Duodenal mucosa (tissue), 2 donors: ENCODE measurements around the gene FBXO4.
"Not testable (repeated sequence)": the region's sequence is repeated elsewhere in the genome, so short reads cannot be mapped to it uniquely, and the experiment has no call there.

Experiments used
- H3K27ac ChIP-seq: one replicate; pipeline ENCODE4 v1.7.0; 2013; ENCODE audit warnings: low read depth, low read length
- H3K27me3 ChIP-seq, 2 donors: one replicate each; pipeline ENCODE4 v1.7.0; 2013; ENCODE audit warnings: low read length in 2 of 2, control low read depth in 1 of 2; ENCODE audit not compliant: insufficient read depth in 2 of 2, control insufficient read depth in 1 of 2
- H3K36me3 ChIP-seq, 2 donors: one replicate each; pipeline ENCODE4 v1.7.0; 2013; ENCODE audit warnings: low read length in 2 of 2, control low read depth in 1 of 2; ENCODE audit not compliant: insufficient read depth in 2 of 2, control insufficient read depth in 1 of 2
- H3K4me1 ChIP-seq, 2 donors: one replicate each; pipeline ENCODE4 v1.7.0; 2013; ENCODE audit warnings: low read length in 2 of 2, control low read depth in 1 of 2; ENCODE audit not compliant: insufficient read depth in 2 of 2, control insufficient read depth in 1 of 2
- H3K4me3 ChIP-seq, 2 donors: one replicate each; pipeline ENCODE4 v1.7.0; 2013; ENCODE audit warnings: low read length in 2 of 2, low read depth in 1 of 2
- H3K9ac ChIP-seq, 2 donors: one replicate each; pipeline ENCODE4 v1.7.0; 2013; ENCODE audit warnings: low read length in 2 of 2, low read depth in 1 of 2
- H3K9me3 ChIP-seq, 2 donors: one replicate each; pipeline ENCODE4 v1.7.0; 2013; ENCODE audit warnings: low read length in 2 of 2, control low read depth in 1 of 2; ENCODE audit not compliant: control insufficient read depth in 1 of 2

The FBXO4 gene

GRCh38 chr5:41973087-41973486 lies 48.0 kb downstream of the FBXO4 start:
- no peak overlapping the region for H3K4me3 ChIP-seq
- no peaks in the 10 kb centered on the region for H3K9me3 ChIP-seq
- H3K4me1 ChIP-seq = no peaks in the 10 kb centered on the region
- no peak overlapping the region for H3K9ac ChIP-seq
- H3K27me3 ChIP-seq = no peaks in the 10 kb centered on the region
- H3K36me3 ChIP-seq = no peaks in the 10 kb centered on the region
- H3K27ac ChIP-seq = no peak overlapping the region

GRCh38 chr5:41973887-41974286 lies 48.8 kb downstream of the FBXO4 start:
- H3K27ac ChIP-seq = no peak overlapping the region
- H3K27me3 ChIP-seq = no peaks in the 10 kb centered on the region
- no peaks in the 10 kb centered on the region for H3K9me3 ChIP-seq
- no peaks in the 10 kb centered on the region for H3K36me3 ChIP-seq
- no peak overlapping the region for H3K9ac ChIP-seq
- H3K4me1 ChIP-seq = no peaks in the 10 kb centered on the region
- H3K4me3 ChIP-seq = no peak overlapping the region

DNA sequence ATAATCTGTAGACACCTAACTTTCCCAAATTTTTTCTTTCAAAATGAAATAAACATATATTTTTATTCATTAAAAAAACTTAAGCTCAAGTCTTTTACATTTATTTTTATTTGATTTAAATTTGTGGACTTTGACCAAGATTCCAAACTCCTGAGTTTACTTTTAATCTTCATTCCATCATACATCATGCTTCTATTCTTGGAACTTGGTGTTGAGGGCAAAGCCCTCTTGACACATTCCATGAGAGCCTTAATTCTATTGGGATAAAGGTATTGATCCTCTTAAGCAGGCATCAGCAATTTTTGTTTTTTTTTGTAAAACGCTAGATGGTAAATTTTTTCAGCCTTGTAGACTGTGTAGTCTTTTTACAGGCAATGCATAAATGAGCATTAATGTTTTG lies 53.6 kb downstream of the FBXO4 start:
- Histone ChIP-seq H3K27me3 (no peaks in the 10 kb centered on the region), H3K9ac (no peak overlapping the region), H3K9me3 (no peaks in the 10 kb centered on the region), H3K4me1 (no peaks in the 10 kb centered on the region), H3K36me3 (no peaks in the 10 kb centered on the region), H3K27ac (no peak overlapping the region), H3K4me3 (no peak overlapping the region)

- H3K9ac ChIP-seq = no peak overlapping the region
- no peaks in the 10 kb centered on the region for H3K27me3 ChIP-seq
- H3K27ac ChIP-seq = no peak overlapping the region
- no peaks in the 10 kb centered on the region for H3K4me1 ChIP-seq
- H3K9me3 ChIP-seq = no peaks in the 10 kb centered on the region
- H3K36me3 ChIP-seq = no peaks in the 10 kb centered on the region
- H3K4me3 ChIP-seq = no peak overlapping the region
Measured at GRCh38 chr5:41980396-41980795, 55.3 kb downstream of the FBXO4 start.

GRCh38 chr5:41980870-41981269 lies 55.8 kb downstream of the FBXO4 start:
- H3K27me3 ChIP-seq = no peaks in the 10 kb centered on the region
- no peaks in the 10 kb centered on the region for H3K9me3 ChIP-seq
- H3K27ac ChIP-seq = no peak overlapping the region
- no peaks in the 10 kb centered on the region for H3K36me3 ChIP-seq
- no peak overlapping the region for H3K9ac ChIP-seq
- no peaks in the 10 kb centered on the region for H3K4me1 ChIP-seq
- H3K4me3 ChIP-seq = no peak overlapping the region

- not testable (repeated sequence) for H3K27ac ChIP-seq, H3K36me3 ChIP-seq, H3K4me3 ChIP-seq, H3K9ac ChIP-seq, H3K27me3 ChIP-seq, H3K9me3 ChIP-seq, H3K4me1 ChIP-seq
Measured at GRCh38 chr5:41982858-41983257, 57.8 kb downstream of the FBXO4 start.

- no peak overlapping the region for H3K9ac ChIP-seq
- H3K9me3 ChIP-seq = no peaks in the 10 kb centered on the region
- no peak overlapping the region for H3K4me3 ChIP-seq
- no peaks in the 10 kb centered on the region for H3K36me3 ChIP-seq
- no peaks in the 10 kb centered on the region for H3K4me1 ChIP-seq
- no peaks in the 10 kb centered on the region for H3K27me3 ChIP-seq
- no peak overlapping the region for H3K27ac ChIP-seq
Measured at GRCh38 chr5:41983284-41983683, 58.2 kb downstream of the FBXO4 start.

- H3K4me1 ChIP-seq = no peaks in the 10 kb centered on the region
- no peaks in the 10 kb centered on the region for H3K9me3 ChIP-seq
- no peaks in the 10 kb centered on the region for H3K27me3 ChIP-seq
- no peaks in the 10 kb centered on the region for H3K36me3 ChIP-seq
- no peak overlapping the region for H3K9ac ChIP-seq
- no peak overlapping the region for H3K27ac ChIP-seq
- H3K4me3 ChIP-seq = no peak overlapping the region
Measured at GRCh38 chr5:41985945-41986695, 61.0 kb downstream of the FBXO4 start.
